ENCODE results near the gene AHRR.
"Not testable (repeated sequence)": the region's sequence is repeated elsewhere in the genome, so short reads cannot be mapped to it uniquely, and the experiment has no call there.

AHRR gene

DNA sequence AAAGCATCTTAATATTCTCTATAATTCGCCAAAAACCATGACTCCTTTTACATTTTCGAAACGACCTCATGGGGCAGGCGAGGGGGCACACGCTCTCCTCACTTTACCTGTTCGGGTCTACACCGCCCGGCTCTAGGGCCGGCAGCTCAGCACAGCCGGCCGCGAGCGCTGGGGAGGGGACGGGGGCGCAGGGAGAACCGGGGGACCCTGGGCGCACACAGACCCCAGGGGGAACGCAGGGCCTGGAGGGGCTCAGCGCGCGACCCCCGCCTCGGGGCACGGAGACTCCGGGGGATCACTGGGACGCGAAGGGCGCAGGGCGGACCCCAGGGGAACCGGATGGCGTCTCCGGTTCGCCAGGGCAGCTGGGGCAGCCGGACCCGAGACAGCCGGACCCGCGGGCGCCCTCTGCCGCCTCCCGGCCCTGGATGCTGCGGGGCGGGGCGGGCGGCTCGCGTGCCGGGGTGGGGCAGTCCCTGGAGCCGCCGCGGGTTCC, at the start of gene AHRR:
Gene AHRR (plus strand): TSS at position 485 of the 496 bp plus-strand sequence. CDS start 22,189 bp downstream, outside the sequence.
- no peaks in the 10 kb centered on the region for H3K4me1 ChIP-seq
- H3K4me3 ChIP-seq: peak within 1 kb of the TSS; percentile 41
- in situ Hi-C loops (cut with MboI; ENCODE audit: low sequenced_read_pairs): no loop called here
- DNase-seq (ENCODE audit: low spot score in 2 of 2): peak; percentile 63 to 82
- H3K36me3 ChIP-seq (replicated peaks): 0 out of 2 replicates have a peak, but pooled peaks cover 2% of the 10 kb centered on the region
- no peaks in the 10 kb centered on the region for H3K9me3 ChIP-seq
- H3K27me3 ChIP-seq (ENCODE audit: low read depth): peaks cover 20% of the 10 kb centered on the region

DNA sequence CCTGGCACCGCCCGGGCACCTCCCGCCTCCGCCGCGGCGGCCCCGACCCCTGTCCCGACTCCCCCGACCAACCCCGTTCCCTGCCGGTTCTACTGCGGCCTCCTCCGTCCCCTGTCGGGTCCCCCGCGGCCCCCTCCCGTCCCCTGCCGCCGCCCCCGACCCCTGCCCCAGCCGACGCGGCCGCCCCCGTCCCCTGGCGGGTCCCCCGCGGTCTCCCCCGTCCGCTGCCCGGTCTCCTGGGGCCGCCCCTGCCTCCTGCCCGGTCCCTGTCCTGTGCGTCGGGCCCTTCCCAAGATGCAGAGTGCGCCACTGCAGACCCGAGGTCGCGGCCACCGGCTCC, 49.7 kb upstream of the AHRR start:
- H3K4me3 ChIP-seq: peak overlapping the region; percentile 77
- H3K27me3 ChIP-seq (ENCODE audit: low read depth); H3K4me1 ChIP-seq; DNase-seq (ENCODE audit: low spot score in 2 of 2); H3K9me3 ChIP-seq; in situ Hi-C loops (cut with MboI; ENCODE audit: low sequenced_read_pairs): not testable (repeated sequence)
- H3K36me3 ChIP-seq (replicated peaks): peaks cover 15% of the 10 kb centered on the region

DNA sequence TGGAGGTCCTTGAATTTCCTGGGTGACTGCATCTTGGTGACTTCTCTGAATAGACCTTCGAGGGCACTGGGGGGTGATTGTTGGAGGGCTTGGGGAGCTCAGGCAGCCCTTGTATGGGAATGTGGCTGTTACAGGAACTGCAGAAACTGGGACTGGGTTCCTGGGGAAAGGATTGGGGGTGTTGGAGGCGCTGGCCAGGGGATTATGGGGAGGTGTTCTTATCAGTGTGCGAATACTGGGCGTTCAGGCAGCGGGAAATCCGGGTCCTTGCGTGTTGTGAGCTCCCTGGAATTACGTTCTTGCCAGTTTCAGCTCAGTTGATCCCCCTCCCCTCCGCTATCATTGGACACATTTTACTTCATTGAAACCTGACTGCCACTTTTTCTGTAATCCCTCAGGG, 48.4 kb upstream of the AHRR start:
- DNase-seq (ENCODE audit: low spot score in 2 of 2); H3K9me3 ChIP-seq; H3K27me3 ChIP-seq (ENCODE audit: low read depth); in situ Hi-C loops (cut with MboI; ENCODE audit: low sequenced_read_pairs); H3K4me1 ChIP-seq: not testable (repeated sequence)
- Histone ChIP-seq H3K36me3 (replicated peaks) (peaks cover 16% of the 10 kb centered on the region), H3K4me3 (peak overlapping the region; percentile 25)

DNA sequence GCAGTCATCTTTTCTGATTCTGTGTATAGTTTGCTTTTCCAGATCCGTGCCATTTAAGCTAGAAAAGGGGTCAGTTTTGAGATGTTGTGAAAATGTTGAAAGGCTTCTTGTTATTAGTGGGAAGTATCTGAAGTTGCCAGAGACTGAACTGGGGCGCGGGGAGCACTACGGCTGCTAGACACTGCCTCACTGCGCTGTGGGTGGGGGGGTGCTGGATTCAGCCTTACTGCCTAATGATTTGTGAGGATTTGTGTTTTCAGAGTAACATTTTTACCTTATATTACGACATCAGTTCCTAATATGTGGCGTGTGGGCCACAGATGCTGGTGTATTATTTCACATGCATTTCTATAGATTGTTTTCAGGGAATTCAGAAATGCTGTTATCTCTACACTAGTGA, 48.0 kb upstream of the AHRR start:
- H3K27me3 ChIP-seq (ENCODE audit: low read depth); DNase-seq (ENCODE audit: low spot score in 2 of 2); H3K9me3 ChIP-seq; H3K4me1 ChIP-seq; in situ Hi-C loops (cut with MboI; ENCODE audit: low sequenced_read_pairs); H3K4me3 ChIP-seq: not testable (repeated sequence)
- peaks cover 16% of the 10 kb centered on the region for H3K36me3 ChIP-seq (replicated peaks)

DNA sequence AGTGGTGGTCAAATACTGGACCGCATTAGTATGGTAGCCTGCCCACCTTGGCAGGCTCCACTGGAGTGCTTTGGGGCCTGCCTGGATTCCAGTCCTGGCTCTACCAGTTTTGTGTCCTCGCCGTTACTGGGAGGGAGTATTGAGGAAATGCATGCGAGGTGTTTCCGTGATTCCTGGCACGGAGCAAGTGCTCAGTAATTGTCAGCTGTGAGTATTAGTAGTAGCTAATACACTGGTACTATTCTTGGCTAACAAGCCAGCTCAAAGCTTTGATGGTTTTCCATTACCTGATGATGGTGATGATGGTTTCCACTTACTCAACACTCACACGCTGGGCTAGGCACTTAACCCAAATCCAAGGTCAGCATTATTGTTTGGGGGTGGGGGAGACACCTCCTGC, 47.2 kb upstream of the AHRR start:
- H3K9me3 ChIP-seq; in situ Hi-C loops (cut with MboI; ENCODE audit: low sequenced_read_pairs); DNase-seq (ENCODE audit: low spot score in 2 of 2); H3K4me1 ChIP-seq; H3K4me3 ChIP-seq; H3K27me3 ChIP-seq (ENCODE audit: low read depth): not testable (repeated sequence)
- peaks cover 16% of the 10 kb centered on the region for H3K36me3 ChIP-seq (replicated peaks)

DNA sequence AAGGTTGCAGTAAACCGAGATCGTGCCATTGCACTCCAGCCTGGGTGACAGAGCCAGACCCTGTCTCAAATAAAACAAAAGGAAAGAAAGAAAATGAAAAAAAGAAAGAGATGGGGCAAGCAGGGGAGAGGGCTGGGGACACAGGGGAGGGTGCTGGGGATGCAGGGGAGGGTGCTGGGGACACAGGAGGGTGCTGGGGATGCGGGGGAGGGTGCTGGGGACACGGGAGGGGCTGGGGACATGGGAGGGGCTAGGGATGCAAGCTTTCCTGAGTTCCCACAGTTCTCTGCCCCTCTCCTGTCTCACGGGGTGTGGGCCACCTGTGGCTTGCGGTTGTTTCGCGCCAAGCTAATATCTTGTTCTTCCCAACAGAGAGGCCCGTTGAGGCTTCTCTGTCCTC, 42.9 kb upstream of the AHRR start:
- in situ Hi-C loops (cut with MboI; ENCODE audit: low sequenced_read_pairs): no loop called here
- H3K9me3 ChIP-seq: no peaks in the 10 kb centered on the region

DNA sequence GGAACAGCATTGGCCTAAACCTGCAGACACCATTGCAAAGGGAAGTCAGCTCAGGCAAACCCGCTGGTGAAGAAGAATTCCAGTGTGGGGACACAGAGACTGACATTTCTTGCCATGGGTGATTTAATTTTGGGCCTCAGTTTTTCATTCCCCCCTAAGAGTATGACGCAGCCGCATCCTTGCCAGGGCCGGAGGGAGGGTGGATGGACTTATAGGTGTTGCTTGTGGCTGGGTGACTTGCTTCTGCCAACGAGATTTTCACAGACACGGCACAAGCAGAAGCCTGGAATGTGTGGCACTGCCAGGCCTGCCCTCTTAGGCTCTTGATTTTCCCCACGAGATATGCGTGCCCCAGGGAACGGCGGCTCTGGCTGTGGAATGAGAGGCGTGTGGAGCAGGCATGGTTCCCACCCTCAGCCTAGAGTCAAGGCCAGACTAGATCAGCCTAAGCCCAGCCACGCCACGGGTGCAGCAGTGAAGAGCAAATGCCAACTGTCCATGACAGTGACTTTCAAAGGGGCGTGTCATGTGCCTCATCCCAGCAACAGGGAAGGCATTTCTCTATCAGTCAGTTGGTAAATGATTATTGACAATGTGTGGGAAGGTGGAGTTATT, 42.4 kb upstream of the AHRR start:
- H3K4me1 ChIP-seq; DNase-seq (ENCODE audit: low spot score in 2 of 2); H3K4me3 ChIP-seq; H3K9me3 ChIP-seq; H3K27me3 ChIP-seq (ENCODE audit: low read depth); in situ Hi-C loops (cut with MboI; ENCODE audit: low sequenced_read_pairs): not testable (repeated sequence)
- peaks cover 13% of the 10 kb centered on the region for H3K36me3 ChIP-seq (replicated peaks)

More for the DNA sequence above, 42.9 kb upstream of the AHRR start:
- peaks cover 16% of the 10 kb centered on the region for H3K36me3 ChIP-seq (replicated peaks)
- no peaks in the 10 kb centered on the region for H3K27me3 ChIP-seq (ENCODE audit: low read depth)
- no peak overlapping the region for H3K4me3 ChIP-seq
- no peaks in the 10 kb centered on the region for H3K4me1 ChIP-seq
- DNase-seq (ENCODE audit: low spot score in 2 of 2): no peak

DNA sequence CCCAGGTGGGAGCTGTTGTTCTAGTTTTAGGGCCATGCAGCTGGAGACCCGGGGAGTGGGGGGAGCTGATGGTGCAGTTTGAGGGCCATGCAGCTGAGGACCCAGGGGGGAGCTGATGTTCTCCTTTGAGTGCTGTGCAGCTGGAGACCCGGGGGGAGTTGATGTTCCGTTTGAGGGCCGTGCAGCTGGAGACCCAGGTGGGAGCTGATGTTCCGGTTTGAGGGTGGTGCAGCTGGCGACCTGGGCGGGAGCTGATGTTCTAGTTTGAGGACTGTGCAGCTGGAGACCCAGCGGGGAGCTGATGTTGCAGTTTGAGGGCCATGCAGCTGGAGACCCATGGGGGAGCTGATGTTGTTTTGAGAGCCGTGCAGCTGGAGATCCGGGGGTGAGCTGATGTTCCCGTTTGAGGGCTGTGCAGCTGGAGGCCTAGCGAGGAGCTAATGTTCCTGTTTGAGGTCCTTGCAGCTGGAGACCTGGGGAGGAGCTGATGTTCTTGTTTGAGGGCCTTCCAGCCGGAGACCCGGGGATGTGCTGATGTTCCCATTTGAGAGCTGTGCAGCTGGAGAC, 35.4 kb upstream of the AHRR start:
- Histone ChIP-seq H3K9me3 (no peaks in the 10 kb centered on the region), H3K36me3 (replicated peaks) (no peaks in the 10 kb centered on the region; the same call in 1 of the 2 replicates), H3K4me1 (peaks cover 8% of the 10 kb centered on the region), H3K27me3 (ENCODE audit: low read depth) (no peaks in the 10 kb centered on the region), H3K4me3 (no peak overlapping the region)
- in situ Hi-C loops (cut with MboI; ENCODE audit: low sequenced_read_pairs): no loop called here
- no peak for DNase-seq (ENCODE audit: low spot score in 2 of 2)

DNA sequence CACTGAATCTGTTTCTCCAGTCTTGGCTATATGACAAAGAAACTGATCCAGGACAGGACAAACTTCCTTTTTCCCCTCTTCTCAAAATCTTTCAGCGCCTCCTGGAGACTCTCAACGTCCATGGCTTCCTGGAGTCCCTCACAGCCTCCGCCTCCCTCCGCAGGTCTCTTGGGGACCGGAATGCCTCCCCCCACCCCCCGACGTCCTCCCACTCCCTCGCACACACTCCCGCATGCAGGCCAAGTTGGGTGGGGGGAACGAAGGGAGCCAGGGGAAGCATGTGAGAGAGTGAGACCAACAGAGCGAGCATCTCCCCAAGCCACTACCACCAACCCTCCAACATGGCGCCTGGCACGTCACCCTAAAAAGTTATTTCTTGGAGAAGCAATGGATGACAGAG, 31.3 kb upstream of the AHRR start:
- DNase-seq (ENCODE audit: low spot score in 2 of 2); H3K36me3 ChIP-seq (replicated peaks); H3K9me3 ChIP-seq; H3K27me3 ChIP-seq (ENCODE audit: low read depth); H3K4me3 ChIP-seq; H3K4me1 ChIP-seq; in situ Hi-C loops (cut with MboI; ENCODE audit: low sequenced_read_pairs): not testable (repeated sequence)

DNA sequence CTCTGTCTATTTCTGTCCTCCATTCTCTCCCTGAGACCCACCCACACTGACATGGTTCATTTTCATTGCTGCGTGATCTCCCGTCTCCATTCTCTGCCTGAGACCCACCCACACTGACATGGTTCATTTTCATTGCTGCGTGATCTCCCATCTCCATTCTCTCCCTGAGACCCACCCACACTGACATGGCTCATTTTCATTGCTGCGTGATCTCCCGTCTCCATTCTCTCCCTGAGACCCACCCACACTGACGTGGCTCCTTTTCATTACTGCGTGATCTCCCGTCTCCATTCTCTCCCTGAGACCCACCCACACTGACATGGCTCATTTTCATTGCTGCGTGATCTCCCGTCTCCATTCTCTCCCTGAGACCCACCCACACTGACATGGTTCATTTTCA, 30.2 kb upstream of the AHRR start:
- H3K4me1 ChIP-seq; in situ Hi-C loops (cut with MboI; ENCODE audit: low sequenced_read_pairs); H3K27me3 ChIP-seq (ENCODE audit: low read depth); H3K4me3 ChIP-seq; DNase-seq (ENCODE audit: low spot score in 2 of 2); H3K36me3 ChIP-seq (replicated peaks); H3K9me3 ChIP-seq: not testable (repeated sequence)

DNA sequence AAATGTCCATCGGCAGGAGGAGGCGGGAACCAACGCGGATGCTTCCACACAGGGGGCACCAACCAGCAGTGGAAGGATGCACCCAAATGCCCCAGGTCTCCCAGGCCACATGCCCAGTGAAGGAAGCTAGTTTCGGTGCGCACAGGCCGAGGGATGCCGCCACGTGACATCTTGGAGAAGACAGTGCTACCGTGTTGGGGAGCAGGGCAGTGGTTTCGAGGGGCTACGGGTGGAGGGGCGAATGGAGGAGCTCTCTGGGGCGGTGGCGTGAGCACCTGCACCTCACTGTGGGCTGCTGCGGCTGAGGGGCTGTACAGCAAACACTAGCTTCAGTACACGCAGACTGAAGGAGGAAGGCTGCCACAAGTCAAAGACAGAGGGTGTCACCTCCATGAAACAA, 26.7 kb upstream of the AHRR start:
- DNase-seq (ENCODE audit: low spot score in 2 of 2); H3K9me3 ChIP-seq; in situ Hi-C loops (cut with MboI; ENCODE audit: low sequenced_read_pairs); H3K27me3 ChIP-seq (ENCODE audit: low read depth); H3K4me3 ChIP-seq; H3K4me1 ChIP-seq; H3K36me3 ChIP-seq (replicated peaks): not testable (repeated sequence)

DNA sequence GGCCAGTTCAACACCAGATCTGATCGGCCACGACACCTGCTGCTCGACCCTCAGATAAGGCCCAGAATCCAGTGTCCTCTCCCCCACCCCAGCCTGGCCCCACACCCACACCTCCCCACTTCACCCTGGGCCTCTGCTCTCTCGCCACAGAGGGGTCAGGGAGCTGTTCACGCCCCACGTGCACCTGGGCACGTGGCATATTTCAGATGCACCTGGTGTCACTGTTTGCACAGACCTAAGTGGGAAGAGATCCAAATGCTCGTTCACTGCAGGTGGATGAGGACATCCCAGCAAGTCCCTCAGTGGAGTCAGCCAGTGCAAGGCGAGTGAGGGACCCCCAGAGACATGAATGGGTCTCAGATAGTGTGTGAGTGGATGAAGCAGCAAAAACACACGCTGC, 25.3 kb upstream of the AHRR start:
- H3K9me3 ChIP-seq; H3K27me3 ChIP-seq (ENCODE audit: low read depth); in situ Hi-C loops (cut with MboI; ENCODE audit: low sequenced_read_pairs); DNase-seq (ENCODE audit: low spot score in 2 of 2); H3K4me3 ChIP-seq; H3K36me3 ChIP-seq (replicated peaks); H3K4me1 ChIP-seq: not testable (repeated sequence)

DNA sequence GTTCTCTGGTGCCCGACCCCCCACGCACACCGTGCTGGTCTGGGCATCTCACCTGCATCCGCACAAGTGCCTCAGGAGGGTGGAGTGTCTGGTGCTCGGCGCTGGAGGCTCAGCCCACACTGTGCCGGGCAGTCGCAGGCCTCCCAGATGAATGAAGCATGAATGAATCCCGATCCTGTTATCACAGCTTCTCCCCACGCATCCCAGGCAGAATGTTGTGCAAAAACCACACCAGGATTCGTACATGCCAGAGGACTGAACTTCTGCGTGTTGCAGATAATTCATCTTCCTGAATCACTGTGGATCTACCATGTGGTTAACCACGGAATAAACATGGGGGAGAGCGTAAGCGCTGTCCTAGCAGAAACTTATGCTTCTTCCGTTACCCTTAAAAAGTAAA, 24.6 kb upstream of the AHRR start:
- in situ Hi-C loops (cut with MboI; ENCODE audit: low sequenced_read_pairs); DNase-seq (ENCODE audit: low spot score in 2 of 2); H3K9me3 ChIP-seq; H3K4me3 ChIP-seq; H3K36me3 ChIP-seq (replicated peaks); H3K27me3 ChIP-seq (ENCODE audit: low read depth); H3K4me1 ChIP-seq: not testable (repeated sequence)

DNA sequence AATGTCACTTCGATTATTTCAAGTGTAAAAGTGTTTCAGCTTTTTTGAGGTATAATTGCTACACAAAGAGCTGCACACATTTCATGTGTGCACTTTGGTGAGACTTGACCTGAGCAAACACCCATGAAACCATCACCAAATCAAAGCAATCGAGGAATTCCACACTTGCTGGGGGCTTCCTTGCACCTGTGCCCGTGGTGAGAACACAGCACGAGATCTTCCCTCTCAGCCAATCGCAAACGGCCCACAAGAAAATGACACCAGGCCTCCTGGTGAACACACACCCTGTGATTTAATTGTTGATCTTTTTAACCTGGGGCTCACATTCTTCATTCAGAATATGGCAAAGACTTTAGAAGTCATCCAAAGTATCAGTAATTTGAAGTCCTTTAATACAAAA, 24.1 kb upstream of the AHRR start:
- in situ Hi-C loops (cut with MboI; ENCODE audit: low sequenced_read_pairs); H3K36me3 ChIP-seq (replicated peaks): not testable (repeated sequence)

More for the DNA sequence above, 24.1 kb upstream of the AHRR start:
- not testable (repeated sequence) for H3K4me3 ChIP-seq; H3K27me3 ChIP-seq (ENCODE audit: low read depth); DNase-seq (ENCODE audit: low spot score in 2 of 2); H3K9me3 ChIP-seq; H3K4me1 ChIP-seq

Data from HAP-1 (cell line).